Measurements from ENCODE around the gene ANKRD11. TPM values are rescaled to one million over a fixed set of nuclear protein-coding genes. Genes with fewer than 3 reads are reported as not detected.

Gene ANKRD11
- total RNA-seq, 1 donor from 2014 or later = 164 TPM

DNA sequence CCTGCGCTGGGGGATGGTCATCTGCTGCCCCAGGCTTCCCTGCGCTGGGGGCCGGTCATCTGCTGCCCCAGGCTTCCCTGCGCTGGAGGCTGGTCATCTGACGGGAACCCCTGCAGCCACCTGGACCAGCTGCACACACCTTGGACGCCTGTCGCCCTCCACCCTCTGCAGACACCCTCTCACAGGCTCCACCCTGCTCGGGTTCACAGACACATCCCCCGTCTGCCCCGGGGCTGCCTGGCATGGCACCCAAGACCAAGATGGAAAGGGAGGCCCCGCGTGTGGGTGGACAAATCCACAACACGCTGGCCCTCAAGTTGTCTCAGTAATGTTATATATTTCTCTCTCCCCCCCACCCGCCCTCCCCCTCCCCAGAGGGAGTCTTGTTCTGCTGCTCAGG is 89.6 kb downstream of the ANKRD11 start:
- Mint-ChIP-seq H3K27ac (ENCODE audit: unreplicated experiment) (no peak overlapping the region), H3K9me3 (no peaks in the 10 kb centered on the region), H3K4me3 (no peak overlapping the region), H3K36me3 (ENCODE audit: low read depth) (no peaks in the 10 kb centered on the region), H3K27me3 (ENCODE audit: low read depth) (no peaks in the 10 kb centered on the region), H3K4me1 (peaks cover 50% of the 10 kb centered on the region)
- no peak for DNase-seq (ENCODE audit: low read depth, low spot score)
- TF ChIP-seq, protein P1, sequence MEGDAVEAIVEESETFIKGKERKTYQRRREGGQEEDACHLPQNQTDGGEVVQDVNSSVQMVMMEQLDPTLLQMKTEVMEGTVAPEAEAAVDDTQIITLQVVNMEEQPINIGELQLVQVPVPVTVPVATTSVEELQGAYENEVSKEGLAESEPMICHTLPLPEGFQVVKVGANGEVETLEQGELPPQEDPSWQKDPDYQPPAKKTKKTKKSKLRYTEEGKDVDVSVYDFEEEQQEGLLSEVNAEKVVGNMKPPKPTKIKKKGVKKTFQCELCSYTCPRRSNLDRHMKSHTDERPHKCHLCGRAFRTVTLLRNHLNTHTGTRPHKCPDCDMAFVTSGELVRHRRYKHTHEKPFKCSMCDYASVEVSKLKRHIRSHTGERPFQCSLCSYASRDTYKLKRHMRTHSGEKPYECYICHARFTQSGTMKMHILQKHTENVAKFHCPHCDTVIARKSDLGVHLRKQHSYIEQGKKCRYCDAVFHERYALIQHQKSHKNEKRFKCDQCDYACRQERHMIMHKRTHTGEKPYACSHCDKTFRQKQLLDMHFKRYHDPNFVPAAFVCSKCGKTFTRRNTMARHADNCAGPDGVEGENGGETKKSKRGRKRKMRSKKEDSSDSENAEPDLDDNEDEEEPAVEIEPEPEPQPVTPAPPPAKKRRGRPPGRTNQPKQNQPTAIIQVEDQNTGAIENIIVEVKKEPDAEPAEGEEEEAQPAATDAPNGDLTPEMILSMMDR (conservative IDR thresholded peaks at IDR 0.05) = no peak

DNA sequence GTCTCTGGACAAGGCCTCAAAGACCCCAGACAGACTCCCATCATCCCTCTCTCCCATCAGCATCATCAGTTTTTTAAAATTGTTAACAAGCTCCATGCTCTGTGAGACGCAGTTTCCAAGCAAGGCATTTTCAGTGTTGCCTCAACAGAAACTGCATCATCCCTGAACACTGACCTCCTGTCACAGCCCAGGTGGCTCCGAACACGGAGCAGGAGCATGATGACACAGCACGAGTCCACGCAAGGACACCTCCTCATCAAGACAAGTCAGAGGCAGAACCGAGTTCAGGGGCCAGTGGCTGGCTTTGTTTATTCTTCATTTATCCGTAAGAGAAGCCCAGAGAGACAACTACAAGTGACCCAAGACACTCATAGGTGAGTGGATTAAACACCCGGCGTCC is 91.4 kb downstream of the ANKRD11 start:
- no peaks in the 10 kb centered on the region for H3K9me3 Mint-ChIP-seq
- TF ChIP-seq, protein P1 (conservative IDR thresholded peaks at IDR 0.05) = no peak
- DNase-seq (ENCODE audit: low read depth, low spot score) = no peak
- H3K4me1 Mint-ChIP-seq = peaks cover 48% of the 10 kb centered on the region
- peak overlapping the region; percentile 2 for H3K27ac Mint-ChIP-seq (ENCODE audit: unreplicated experiment)
- no peaks in the 10 kb centered on the region for H3K36me3 Mint-ChIP-seq (ENCODE audit: low read depth)
- H3K27me3 Mint-ChIP-seq (ENCODE audit: low read depth) = no peaks in the 10 kb centered on the region
- no peak overlapping the region for H3K4me3 Mint-ChIP-seq

DNA sequence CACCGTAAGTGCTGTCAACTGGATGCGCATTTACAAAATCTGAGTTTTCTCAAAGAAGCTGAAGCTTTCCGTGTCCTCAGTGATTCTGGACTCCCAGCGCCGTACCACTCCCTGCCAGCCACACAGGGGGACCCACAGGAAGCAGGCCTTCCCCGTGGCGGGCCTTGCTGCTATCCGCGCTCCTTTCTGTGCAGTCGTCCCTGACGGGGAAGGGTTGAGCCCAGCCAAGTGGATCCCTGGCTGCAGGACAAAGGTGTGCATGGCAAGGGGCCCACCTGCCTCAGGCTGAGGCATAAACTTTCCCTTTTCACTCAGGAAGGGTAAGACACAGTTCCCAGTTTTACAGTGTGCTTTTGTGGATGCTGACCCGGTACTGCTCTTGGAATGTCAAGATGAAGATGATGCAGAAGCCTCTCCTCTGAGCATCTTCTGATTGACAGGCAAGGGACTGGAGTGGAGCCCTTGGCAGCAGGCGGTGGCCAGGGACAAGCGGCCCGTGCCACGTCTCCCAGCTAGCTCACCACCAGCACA is 93.0 kb downstream of the ANKRD11 start:
- no peaks in the 10 kb centered on the region for H3K9me3 Mint-ChIP-seq
- no peak for DNase-seq (ENCODE audit: low read depth, low spot score)
- TF ChIP-seq, protein P1 (conservative IDR thresholded peaks at IDR 0.05) = no peak
- peaks cover 47% of the 10 kb centered on the region for H3K4me1 Mint-ChIP-seq
- no peaks in the 10 kb centered on the region for H3K36me3 Mint-ChIP-seq (ENCODE audit: low read depth)
- H3K27me3 Mint-ChIP-seq (ENCODE audit: low read depth) = no peaks in the 10 kb centered on the region
- H3K4me3 Mint-ChIP-seq = no peak overlapping the region
- H3K27ac Mint-ChIP-seq (ENCODE audit: unreplicated experiment) = no peak overlapping the region

DNA sequence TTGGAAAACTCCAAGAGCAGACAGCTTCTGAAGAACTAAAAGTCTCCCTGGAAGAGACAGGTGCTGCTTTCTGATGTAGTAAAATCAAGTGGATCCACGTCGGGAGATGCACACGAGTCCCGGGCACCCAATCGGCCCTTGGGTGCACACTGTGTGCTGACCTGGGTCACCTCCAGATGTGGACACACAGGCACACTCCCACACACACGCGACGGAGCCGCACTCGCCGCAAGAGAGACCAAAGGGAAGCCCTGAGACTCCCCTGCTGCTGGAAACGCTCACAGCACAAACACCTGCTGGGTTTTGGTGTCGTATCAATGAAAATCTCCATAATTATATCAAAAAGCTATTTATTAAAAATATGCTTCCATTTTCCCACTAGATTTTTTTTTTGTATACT is 94.2 kb downstream of the ANKRD11 start:
- H3K27ac Mint-ChIP-seq (ENCODE audit: unreplicated experiment) = peak overlapping the region; percentile 19
- no peaks in the 10 kb centered on the region for H3K36me3 Mint-ChIP-seq (ENCODE audit: low read depth)
- TF ChIP-seq, protein P1 (conservative IDR thresholded peaks at IDR 0.05) = no peak
- H3K4me3 Mint-ChIP-seq = no peak overlapping the region
- H3K9me3 Mint-ChIP-seq = no peaks in the 10 kb centered on the region
- peaks cover 38% of the 10 kb centered on the region for H3K4me1 Mint-ChIP-seq
- DNase-seq (ENCODE audit: low read depth, low spot score) = no peak
- no peaks in the 10 kb centered on the region for H3K27me3 Mint-ChIP-seq (ENCODE audit: low read depth)

GRCh38 chr16:89395150-89396142 is 94.9 kb downstream of the ANKRD11 start:
- Mint-ChIP-seq H3K27ac (ENCODE audit: unreplicated experiment) (no peak overlapping the region), H3K27me3 (ENCODE audit: low read depth) (no peaks in the 10 kb centered on the region), H3K36me3 (ENCODE audit: low read depth) (no peaks in the 10 kb centered on the region), H3K4me3 (no peak overlapping the region), H3K9me3 (no peaks in the 10 kb centered on the region), H3K4me1 (peaks cover 37% of the 10 kb centered on the region)
- DNase-seq (ENCODE audit: low read depth, low spot score) = no peak
- TF ChIP-seq, protein P1 (conservative IDR thresholded peaks at IDR 0.05) = no peak
